GM21737 (cell line): ENCODE measurements around the gene CDK17.

Source experiments
- ATAC-seq: cut with Tn5 transposase; IDR thresholded peaks from one replicate; pipeline ENCODE4 v1.9.1; 2021; ENCODE audit warnings: mild to moderate bottlenecking, moderate library complexity; ENCODE audit not compliant: unreplicated experiment

CDK17 gene

DNA sequence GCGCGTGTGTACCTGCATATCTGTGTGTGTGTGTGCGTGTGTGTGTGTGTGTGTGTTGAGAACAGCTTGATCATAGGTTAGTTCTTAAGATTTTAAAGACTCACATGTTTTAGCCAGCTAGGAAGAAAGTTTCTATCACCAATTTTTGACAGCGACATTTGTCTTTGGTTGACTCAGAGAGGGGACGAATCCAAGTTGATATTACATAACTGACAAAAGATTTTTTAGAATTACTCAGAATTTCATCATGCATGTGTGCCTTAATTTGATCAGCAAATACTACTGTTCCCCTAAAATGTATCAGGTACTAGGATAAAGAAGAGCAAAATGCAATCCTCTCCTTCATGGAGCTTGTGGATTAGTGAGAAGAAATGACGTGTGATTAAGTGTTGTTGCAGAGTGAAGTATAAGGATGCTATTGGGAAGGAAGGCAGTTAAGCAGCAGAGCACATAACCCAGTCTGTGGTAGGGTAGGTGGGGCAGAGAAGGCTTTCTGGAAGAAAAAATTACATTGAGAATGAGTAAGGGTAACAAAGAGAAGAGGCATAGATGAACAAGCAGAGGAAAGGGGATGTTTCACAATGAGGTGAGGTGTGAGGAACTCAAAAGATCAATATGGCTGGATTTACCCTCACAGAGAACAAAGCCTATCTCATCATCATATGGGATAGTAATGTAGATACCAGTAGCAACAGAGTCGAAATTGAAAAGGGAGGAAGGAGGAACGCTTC, 128.6 kb downstream of the CDK17 start:
- no peak for ATAC-seq

DNA sequence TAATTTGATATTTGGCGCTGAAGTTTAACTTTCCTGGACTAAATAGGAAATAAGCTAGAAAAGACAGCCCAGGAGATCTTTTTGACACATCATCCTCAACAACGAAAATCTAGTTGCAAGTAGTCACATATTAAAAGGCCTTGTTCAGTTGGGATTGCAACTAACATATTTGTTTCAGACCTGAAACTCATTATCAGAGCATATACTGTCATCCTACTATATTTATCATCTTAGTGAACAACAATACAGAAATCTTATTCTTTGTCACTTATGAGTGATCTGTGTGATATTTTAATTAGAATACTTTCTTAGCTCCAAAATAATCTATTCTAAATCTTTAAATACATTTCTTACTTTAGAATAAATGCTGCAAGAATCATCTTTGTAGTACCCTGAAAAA, 134.0 kb downstream of the CDK17 start:
- no peak for ATAC-seq

DNA sequence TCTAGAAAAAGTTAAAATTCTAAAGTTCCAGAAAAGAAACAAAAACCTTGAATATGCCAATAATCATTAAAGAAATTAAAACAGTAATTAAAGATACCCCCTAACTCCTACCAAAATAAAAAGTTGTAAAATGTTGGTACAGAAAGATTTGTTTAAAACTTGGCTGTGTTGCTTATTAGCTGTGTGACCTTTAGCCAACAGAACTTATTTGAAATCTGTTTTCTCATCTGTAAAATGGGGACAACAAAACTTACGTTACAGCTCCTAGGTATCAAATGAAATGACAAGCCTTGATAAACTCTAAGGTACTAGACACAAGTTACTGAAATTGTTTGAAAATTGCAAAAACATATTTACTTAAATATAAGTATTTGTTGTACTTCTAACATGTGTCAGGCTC, 134.4 kb downstream of the CDK17 start:
- ATAC-seq: no peak

DNA sequence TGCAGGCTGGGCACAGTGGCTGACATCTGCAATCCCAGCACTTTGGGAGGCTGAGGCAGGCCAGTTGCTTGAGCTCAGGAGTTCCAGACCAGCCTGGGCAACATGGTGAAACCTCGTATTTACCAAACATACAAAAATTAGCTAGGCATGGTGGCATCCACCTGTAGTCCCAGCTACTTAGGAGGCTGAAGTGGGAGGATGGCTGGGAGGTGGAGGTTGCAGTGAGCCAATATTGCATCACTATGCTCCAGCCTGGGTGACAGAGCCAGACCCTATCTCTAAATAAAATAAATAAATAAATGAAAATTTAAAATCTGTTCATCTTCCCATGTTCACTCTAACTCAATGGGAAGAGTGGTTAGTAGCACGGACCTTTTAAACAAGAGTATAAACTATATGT, 134.8 kb downstream of the CDK17 start:
- ATAC-seq: no peak

DNA sequence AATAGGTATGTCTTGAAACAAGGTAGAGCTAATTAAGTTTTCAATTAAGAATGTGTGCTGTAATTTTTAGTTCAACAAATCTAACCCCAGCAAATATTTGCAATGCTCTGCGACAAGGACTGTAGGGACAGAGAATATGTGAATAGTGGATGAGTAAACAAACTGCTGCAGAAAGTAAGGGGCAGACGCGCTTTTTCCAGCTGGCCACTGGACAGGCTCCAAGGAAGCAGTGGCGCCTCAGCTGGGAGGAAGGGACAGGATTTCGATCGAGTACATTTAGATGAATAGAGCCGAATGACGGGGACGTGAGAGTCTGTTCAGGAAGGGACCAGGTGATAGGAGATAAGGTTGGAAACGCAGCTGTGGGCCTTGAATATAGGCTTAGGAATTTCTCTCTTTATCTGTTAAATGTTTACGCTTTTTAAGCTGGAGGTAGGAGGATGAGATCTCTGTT, 136.8 kb downstream of the CDK17 start:
- no peak for ATAC-seq

DNA sequence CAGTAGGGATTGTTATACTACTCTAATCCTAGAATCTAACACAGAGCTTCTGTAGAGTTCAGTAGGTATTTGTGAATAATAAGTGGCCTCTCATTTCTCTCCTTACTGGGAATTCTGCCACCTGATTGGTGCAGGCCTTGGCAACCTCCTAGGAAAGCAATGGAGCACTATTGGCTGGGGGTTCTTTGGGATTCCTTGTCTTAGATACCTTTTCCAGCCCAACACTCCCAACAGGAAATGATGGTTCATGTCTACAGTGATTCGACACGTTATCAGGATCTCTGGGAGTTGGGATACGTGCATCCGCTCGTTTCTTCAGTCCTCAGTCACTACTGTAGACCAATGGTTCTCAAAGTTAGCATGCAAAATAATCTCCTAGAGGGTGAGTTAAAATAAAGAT, 138.7 kb downstream of the CDK17 start:
- ATAC-seq: no peak

DNA sequence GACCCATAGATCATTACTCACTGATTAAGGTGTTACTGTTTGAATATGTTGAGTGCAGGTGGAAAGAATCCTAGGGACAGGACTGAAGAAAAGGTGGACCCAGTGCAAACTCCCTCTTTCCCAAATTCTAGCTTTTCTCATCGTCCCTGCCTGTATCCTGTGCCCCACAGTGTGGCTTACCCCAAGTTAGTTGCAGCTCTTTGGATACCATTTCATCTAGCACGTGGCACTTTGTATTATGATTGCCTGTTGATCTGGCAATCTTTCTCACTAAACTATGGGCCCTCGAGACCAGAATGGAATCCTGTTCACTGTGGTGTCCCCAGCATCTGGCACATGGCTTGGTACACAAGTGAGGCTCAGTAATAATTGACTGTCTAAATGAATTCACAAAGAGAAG, 139.6 kb downstream of the CDK17 start:
- no peak for ATAC-seq

DNA sequence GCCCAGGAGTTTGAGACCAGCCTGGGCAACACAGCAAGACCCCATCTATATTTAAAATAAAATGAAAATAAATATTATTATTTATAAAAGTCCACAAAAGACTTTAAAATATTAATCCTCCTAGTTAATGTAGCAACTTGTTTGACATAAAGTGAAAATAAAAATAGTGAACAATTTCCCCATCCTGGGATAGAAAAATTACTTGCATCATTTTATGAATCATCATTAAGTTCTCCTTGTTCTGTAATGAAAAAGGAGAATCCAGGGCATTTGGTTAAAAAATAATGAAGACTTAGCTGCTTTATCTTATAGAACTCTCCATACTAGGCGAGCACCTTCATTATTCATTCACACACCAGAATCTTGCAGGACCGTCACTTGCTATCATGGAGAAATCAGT, 140.0 kb downstream of the CDK17 start:
- ATAC-seq: no peak

DNA sequence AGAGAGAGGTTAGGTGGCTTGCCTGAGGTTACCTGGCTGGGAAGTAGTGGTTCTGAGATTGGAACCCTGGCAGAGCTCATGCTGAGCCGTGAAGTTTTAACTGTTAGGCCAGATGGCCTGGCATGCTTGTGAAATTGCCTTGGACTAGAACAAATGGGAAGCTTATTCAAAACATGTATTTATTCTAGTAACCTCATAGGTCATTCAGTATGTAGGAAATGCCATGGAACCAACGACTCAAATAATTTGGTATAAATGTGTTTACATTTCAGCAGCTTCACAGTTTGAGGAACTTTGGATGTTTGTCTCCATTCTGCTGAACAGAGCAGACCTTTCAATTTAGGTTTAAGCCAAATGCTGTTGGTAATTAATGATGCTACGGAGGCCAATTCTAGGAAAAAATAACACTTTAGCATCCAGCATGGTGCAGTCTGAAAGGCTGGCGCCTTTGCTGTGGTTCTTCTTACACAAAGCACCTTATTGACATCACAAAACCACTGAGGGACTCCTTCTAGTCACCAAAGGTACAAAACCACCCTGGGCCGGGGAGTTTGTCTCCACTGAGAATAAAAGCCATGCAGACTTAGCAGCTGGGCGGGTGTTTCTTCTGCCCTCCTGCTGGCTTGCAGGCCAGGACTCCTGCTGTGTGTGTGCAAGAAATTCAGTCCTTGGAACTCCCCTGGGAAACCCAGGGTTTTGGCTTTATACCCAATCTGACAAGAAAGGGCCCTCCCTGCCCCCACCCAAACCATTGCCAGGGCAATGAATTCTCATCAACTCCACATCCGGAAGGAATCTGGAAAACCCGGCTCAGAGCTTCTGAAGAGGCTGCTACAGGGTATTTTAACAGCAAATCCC, 141.9 kb downstream of the CDK17 start:
- no peak for ATAC-seq

DNA sequence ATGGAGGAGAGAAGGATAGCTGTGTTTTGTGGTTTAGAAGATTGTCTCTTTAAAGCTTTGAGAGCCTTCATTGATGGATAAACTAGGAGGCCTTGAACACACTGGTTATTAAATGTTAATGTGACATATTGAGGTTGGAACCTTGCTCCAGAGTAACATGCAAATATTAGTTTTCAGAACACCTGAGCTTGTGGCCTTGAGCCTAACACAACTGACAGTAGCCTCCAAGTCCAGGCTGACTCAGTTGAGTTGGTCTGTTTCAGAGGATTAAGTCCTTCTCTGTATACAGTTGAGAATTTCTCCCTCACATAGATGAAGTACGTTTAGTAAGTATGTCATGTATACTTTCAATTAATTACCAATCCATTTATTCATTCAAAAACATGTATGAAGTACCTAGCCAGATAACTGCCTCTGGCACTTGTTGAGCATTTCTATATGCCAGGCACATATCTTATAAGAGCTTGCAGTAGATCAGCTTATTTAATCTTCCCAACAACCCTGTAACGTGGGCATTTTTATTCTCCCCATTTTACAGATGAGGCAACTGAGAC, 142.6 kb downstream of the CDK17 start:
- no peak for ATAC-seq

DNA sequence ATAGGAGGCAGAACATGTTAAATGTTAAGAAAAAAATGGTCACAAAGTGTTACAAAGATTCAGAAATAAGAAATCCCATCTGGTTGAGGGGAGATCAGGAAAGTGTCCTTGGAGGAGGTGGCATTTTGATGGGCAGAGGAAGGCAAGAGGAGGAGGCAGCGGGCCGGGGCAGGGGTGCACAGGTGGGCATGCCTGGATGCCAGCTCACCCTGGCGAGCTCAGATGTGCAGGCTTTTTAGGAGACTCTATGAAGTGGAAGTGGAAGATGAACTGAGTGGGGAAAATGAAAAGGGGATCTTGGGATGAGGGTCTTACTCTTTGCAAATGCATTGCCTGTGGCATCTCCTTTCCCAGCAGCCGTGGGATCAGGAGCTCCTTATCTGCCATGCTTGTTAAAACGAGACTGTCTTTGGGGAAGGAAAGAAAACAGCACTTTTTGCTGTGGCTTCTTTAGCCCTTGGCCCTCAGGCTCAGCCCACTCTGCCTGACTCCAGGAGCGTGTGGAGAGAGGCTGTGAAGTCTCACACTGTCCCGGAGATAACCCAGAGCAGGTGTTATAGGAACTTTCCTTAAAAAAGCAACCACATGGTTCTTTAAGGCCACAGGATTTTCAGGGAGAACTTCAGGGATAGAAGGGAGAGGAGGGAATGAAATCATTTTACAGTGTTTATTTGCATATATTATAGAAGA, 143.4 kb downstream of the CDK17 start:
- no peak for ATAC-seq

DNA sequence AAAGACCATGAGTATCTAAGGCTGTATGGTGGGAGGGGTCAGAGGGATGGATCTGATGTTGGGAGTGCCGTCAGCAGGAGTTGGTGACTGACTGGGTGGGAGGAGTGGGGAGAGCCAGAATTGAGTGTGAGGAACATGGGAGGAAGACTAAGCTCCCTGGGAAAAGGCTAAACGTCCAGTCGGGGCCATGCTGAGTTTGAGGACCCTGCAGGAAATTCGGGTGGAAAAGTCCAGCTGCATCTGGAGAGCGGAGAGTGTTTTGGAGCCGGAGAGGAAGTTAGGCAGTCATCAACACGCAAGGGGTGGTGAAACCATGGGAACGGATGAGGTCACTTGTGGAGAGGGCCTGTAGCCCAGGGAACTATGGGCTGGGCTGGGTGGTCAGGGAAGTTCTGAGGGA, 145.2 kb downstream of the CDK17 start:
- no peak for ATAC-seq

DNA sequence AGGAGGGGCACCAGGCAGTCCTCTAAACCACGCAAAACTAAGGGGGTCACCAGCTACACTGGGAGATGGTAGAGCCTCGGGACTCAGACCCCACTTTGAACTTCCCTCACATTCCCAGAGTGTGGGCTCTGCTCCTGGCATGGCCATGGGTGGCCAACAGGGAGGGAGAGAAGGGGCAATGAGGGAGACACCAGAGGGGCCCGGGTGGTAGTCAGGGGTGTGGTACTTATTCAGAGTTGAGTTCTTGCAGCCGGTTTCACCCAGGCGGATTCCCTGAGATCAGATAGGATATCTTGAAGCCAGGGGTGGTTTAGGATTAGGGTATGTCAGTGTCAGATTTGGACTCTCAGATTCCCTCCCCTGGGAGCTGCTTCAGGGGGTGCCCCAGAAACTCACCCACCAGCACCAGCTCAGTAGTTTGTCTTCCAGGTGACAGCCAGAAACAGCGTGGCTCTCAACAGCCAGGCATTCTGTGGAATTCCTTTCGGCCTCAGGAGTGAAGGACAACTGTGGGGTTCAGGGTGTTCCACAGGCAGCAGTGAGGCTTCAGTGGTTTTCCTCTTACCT, 150.0 kb downstream of the CDK17 start:
- ATAC-seq: no peak

DNA sequence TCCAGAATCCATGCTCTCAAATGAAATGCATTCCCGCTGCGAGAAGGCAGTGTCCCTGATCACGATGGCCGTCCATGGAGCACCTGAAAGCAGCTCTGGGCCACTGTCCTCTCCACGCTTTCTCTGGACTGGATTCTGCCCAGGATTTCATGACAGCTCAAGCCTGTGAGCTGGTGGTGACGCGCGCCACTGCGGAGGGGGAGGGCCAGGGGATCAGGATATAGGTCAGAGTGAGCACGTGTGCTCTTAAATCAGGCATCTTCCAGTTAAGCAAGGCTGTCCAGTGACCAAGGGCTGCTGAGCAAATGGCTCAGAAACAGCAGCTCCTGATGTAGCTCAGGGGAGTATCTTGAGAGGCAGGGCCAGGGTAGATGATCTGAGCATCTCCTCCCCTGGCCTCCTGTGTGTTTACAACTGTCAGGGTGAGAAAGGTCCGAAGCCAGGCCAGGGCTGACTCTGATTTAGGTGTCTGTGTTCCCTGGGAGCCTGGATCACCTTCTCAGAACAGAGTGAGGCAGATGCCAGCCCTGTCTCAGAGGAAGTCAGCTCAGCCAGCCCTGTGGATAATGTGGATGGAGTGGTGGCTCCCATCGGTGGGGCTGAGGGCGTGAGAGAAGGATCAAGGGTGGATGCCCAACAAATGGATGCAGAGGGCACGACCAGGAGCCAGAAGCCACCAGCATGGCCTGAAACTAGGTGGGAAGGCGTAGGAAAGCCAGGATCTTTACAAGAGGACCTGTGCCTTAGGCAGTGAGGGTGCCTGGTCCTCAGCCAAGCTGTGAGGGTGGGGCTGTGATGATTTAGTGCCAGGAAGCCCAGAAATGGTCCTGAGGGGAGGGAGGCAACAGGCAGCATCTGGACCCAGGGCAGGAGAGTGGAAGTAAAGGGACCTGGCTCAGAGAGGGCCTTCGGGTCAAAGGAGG, 150.8 kb downstream of the CDK17 start:
- ATAC-seq: no peak

DNA sequence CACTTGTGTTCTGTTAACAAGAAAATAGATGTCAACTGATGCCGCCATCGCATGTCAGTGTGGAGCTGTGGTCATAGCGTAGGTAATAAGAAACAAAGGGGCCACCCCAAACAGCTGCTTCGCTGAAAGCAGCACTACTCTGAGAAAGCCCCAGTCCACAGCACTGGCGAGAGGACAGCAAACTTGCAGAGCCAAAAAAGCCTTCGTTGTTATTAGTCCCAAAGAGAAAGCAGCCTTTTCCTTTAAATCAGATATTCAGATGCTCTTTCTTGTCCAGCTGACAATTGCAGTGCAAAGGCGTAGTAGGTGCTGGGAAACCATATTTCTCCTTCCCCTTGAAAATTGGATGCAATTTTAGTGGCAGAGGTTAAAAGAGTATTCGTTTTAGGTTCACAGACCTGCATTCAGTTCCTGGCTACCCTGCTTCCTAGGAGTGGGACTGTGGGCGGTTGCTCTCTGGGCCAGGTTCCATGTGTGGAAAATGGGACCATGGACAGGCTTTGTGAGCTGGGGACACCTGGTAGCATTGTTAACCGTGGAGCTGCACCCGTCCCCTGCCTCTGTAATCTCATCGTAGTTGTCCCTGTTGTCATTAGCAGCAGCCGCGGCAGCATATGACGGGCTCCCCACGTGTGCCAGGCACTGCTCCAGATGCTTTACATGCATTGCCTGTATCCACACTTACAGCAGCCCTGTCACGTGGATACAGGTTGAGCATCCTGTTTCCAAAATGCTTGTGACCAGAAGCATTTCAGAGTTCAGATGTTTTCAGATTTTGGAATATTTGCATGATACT, 151.9 kb downstream of the CDK17 start:
- ATAC-seq: no peak

DNA sequence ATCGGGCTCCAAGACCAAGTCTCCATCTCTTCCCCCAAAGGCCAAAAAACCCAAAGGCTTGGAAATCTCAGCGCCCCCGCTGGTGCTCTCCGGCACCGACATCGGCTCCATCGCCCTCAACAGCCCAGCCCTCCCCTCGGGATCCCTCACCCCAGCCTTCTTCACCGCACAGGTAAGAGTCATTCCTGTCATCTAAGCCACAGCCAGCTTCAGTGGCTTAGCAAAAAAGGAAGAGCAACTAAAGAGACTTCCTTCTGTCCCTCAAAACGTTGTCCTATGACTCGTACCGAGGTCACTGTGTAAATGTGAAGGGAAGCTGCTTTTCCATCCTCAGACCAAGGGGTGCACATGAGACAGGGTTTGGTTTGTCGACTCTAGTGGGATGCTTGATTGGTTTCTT, 152.7 kb downstream of the CDK17 start:
- ATAC-seq: no peak

DNA sequence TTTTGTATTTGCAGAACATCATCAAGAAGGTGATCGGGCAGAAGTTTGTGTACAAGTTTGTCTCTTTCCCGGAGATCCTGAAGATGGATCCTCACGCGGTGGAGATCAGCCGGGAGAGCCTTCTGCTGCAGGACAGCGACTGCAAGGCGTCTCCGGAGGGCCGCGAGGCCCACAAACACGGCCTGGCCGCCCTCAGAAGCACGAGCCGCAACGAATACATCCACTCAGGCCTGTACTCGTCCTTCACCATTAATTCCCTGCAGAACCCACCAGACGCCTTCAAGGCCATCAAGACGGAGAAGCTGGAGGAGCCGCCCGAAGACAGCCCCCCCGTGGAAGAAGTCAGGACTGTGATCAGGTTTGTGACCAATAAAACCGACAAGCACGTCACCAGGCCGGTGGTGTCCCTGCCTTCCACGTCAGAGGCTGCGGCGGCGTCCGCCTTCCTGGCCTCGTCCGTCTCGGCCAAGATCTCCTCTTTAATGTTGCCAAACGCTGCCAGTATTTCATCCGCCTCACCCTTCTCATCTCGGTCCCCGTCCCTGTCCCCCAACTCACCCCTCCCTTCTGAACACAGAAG, 153.2 kb downstream of the CDK17 start:
- no peak for ATAC-seq

DNA sequence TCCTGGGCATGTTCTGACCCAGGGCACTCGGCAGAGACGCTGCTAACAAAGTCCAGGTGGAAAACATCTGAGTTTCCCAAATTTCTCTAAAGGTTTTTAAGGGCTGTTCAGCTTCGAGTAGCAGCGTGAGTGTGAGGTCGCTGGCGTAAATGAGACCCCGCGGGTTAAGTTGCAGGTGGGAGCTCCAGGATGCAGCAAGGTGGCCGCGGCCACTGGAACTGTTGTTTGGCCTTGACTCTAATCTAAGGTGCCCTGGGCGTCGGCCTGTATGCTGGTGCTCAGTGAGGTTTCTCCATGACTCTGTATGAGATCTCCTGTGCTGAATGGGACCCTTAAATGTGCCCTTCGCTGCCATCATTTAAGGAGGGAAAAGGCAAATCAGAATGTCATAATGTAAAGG, 155.4 kb downstream of the CDK17 start:
- ATAC-seq: no peak

DNA sequence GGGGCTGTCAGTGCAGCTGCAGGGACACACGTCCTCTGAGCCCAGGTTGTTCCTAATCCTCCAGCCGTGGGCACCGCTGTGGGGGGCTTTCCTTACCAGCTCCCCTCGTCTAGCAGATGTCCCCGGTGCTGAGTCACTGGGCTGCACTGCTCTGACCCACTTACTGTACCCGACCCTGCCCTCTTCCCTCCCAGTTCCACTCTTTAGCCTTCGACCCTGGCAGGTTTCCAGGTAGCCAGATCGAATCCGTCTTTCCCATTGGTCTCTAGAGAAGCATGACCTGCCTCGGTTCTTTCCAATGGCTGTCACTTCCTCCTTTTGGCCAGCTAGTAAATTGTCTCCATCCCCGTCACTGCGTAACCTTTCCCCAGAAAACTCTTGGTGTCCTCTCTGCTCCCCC, 157.6 kb downstream of the CDK17 start:
- ATAC-seq: no peak
